Mucosa of stomach (tissue), 1 donor: ENCODE data around the gene TMEM81.

Source experiments
- H3K27me3 ChIP-seq: one replicate; pipeline ENCODE4 v1.7.0; 2013; ENCODE audit warnings: mild to moderate bottlenecking, low read length; ENCODE audit not compliant: control insufficient read depth, insufficient read depth
- H3K36me3 ChIP-seq: one replicate; pipeline ENCODE4 v1.7.0; 2013; ENCODE audit warnings: low read length; ENCODE audit not compliant: control insufficient read depth, insufficient read depth
- H3K4me1 ChIP-seq: one replicate; pipeline ENCODE4 v1.7.0; 2013; ENCODE audit warnings: mild to moderate bottlenecking, low read length; ENCODE audit not compliant: control insufficient read depth, insufficient read depth
- H3K4me3 ChIP-seq: one replicate; pipeline ENCODE4 v1.7.0; 2013; ENCODE audit warnings: low read length
- H3K9ac ChIP-seq: one replicate; pipeline ENCODE4 v1.7.0; 2013; ENCODE audit warnings: mild to moderate bottlenecking, low read length, moderate library complexity
- H3K9me3 ChIP-seq: one replicate; pipeline ENCODE4 v1.7.0; 2013; ENCODE audit warnings: mild to moderate bottlenecking, low read length, moderate library complexity; ENCODE audit not compliant: control insufficient read depth
- donor health status: Pancreatic carcinoma.

Gene TMEM81

DNA sequence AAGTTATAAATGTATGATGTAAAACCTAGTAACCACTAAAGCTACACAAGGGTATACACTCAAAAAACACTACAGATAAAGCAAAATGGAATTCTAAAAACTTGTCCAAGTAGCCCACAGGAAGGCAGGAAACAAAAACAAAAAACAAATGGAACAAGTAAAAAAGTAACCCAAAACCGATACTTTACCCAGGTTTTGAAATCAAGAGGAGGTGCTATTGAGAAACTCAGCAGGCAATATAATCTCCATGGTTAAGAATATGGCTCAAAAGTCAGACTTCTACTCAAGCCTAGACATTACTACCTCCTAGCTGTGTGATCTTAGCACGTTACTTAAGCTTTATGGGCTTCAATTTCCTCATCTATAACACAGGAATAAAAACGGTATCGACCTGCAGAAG, 24.2 kb upstream of the TMEM81 start:
- Histone ChIP-seq H3K9me3 (no peaks in the 10 kb centered on the region), H3K4me3 (no peak overlapping the region), H3K9ac (no peak overlapping the region), H3K4me1 (no peaks in the 10 kb centered on the region), H3K36me3 (no peaks in the 10 kb centered on the region), H3K27me3 (no peaks in the 10 kb centered on the region)

DNA sequence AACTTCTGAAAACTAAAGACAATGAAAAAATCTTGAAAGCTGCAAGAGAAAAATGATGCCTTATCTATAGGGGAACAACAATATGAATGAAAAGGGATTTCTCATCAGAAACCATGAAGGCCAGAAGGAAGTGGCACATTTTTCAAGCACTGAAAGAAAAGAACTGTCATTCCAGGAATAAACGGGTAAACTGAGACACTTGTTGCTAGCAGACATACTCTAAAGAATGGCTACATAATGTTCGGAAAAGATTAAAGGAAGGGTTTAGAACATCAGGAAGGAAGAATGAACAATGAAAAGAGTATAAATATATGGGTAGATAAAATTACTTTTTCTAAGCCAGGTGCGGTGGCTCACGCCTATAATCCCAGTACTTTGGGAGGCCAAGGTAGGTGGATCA, 23.1 kb upstream of the TMEM81 start:
- Histone ChIP-seq H3K36me3 (no peaks in the 10 kb centered on the region), H3K27me3 (no peaks in the 10 kb centered on the region), H3K9me3 (no peaks in the 10 kb centered on the region), H3K9ac (no peak overlapping the region), H3K4me3 (no peak overlapping the region), H3K4me1 (no peaks in the 10 kb centered on the region)

DNA sequence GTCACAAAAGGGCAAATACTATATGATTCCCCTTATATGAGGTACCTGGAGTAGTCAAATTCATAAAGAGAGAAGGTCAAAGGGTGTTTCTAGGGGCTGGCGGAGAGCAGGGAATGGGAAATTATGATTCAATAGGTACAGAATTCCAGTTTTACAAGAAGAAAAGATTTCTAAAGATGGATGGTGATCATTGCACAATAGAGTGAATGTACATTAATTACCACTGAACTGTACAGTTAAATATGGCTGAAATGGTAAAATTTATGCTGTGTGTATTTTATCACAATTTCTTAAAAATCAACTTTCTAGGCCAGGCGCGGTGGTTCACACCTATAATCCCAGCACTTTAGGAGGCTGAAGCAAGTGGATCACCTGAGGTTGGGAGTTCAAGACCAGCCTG, 18.1 kb upstream of the TMEM81 start:
- H3K9ac ChIP-seq: no peak overlapping the region
- no peaks in the 10 kb centered on the region for H3K9me3 ChIP-seq
- no peaks in the 10 kb centered on the region for H3K4me1 ChIP-seq
- no peak overlapping the region for H3K4me3 ChIP-seq
- no peaks in the 10 kb centered on the region for H3K27me3 ChIP-seq
- H3K36me3 ChIP-seq: peaks cover 9% of the 10 kb centered on the region

DNA sequence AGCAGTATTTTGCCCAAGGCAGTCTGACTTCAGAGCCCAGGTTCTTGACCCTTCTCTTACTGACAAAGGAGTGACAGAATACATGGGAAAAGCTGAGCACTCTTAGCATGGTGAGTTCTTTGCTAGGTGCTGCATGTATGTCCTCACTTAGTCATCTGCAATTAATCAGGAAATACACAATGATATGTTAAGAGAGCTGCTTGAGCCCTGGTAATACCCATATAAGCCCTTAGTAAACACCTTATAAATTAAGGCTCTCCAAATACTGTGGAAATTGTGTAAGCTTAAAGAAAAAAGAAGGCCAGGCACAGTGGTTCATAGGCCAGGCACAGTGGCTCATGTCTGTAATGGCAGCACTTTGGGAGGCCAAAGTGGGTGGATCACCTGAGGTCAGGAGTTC, 14.0 kb upstream of the TMEM81 start:
- H3K4me1 ChIP-seq: no peaks in the 10 kb centered on the region
- no peaks in the 10 kb centered on the region for H3K27me3 ChIP-seq

DNA sequence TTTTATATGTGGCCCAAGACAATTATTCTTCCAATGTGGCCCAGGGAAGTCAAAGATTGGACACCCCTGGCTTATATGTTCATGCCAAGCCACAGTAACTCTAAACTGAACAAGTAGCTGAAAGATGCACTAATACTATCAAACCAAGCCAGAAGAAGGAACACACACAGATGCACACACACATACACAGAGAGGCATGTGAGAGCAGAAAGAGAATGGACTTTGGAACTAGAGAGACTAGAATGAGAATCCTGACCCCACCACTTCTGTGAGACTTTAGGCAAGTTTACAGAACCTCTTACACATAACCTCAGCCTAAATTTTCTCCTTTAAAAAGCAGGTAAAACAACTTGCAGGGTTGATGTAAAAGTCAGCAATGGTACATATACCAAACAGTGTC, 11.2 kb upstream of the TMEM81 start:
- H3K36me3 ChIP-seq: peaks cover 12% of the 10 kb centered on the region
- no peak overlapping the region for H3K4me3 ChIP-seq
- no peaks in the 10 kb centered on the region for H3K27me3 ChIP-seq
- H3K9me3 ChIP-seq: no peaks in the 10 kb centered on the region
- H3K4me1 ChIP-seq: no peaks in the 10 kb centered on the region
- no peak overlapping the region for H3K9ac ChIP-seq

More for the DNA sequence above, 14.0 kb upstream of the TMEM81 start:
- Histone ChIP-seq H3K9ac (no peak overlapping the region), H3K4me3 (no peak overlapping the region), H3K9me3 (no peaks in the 10 kb centered on the region), H3K36me3 (peaks cover 12% of the 10 kb centered on the region)

DNA sequence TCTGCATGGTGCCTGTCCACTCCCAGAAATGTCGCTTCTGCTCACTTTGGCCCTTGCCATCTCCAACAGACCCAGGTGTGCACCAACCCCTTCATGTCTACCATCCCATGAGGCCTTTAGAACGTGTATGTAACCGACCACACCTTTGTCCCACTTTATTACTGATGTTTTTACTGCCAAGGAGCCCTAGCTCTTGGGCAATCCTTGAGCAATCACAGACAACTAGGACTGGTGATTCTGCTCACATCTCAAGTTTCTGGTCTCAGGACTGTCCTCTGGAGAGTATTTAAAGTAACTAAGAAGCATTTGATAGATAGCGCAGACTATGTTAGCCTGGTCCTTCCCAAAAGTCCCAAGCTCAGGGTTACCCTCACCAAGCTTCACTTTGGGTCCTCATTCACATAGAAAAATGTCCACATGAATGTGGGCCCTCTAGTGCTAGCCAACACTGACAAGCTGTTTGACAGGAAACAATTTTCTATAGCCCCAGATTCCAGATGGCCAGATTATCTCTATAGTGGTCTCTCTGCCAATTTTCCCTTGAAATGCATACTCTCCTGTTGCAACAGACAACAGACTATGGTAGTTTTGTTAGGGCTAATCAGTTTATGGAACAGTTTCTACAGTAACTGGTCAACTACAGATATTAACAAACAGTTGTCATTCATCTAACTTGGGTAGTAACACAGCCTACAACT, 6.9 kb upstream of the TMEM81 start:
- Histone ChIP-seq H3K4me3 (no peak overlapping the region), H3K27me3 (no peaks in the 10 kb centered on the region)

DNA sequence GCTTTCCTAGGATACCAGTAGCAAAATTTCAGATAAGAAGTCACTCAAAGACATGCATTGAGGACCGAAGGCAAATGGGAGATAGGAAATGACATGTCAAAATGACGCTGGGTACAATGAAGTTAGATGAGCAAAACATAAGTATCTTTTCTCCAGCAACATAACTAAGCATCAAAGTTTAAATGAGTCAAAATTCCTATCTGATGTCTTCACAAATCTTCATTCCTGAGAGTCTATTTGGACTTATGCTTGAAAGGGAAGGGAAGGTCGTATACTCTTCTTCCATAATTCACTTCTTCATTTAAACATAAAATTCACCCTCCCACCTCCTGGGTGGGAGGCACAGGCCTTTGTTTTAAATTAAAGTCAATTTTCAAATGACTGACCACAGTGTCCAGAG, 4.1 kb upstream of the TMEM81 start:
- Histone ChIP-seq H3K36me3 (no peaks in the 10 kb centered on the region), H3K27me3 (no peaks in the 10 kb centered on the region), H3K9ac (no peak overlapping the region), H3K4me1 (no peaks in the 10 kb centered on the region), H3K4me3 (no peak overlapping the region), H3K9me3 (no peaks in the 10 kb centered on the region)

More for the DNA sequence above, 6.9 kb upstream of the TMEM81 start:
- Histone ChIP-seq H3K9me3 (no peaks in the 10 kb centered on the region), H3K4me1 (no peaks in the 10 kb centered on the region), H3K9ac (no peak overlapping the region), H3K36me3 (no peaks in the 10 kb centered on the region)

DNA sequence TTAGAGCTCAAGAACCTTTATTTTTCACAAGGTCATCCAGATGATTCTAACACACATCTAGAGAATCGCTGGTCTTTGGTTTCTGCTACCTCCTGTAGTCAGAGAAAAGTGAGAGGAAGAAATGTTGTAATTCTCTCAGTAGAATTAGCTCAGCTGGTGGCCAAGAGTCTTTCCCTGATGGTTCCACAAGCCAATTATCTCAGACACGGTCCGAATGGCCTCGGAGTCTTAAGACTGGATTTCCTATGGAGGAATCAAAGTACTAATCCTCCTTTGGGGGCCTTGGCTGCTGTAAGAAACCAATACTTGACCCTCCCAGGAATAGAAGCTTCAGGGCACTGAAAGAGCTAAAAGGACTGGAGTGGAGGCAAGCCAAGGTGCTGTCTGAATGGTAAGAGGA, 1.8 kb downstream of the TMEM81 start:
- Histone ChIP-seq H3K9me3 (no peaks in the 10 kb centered on the region), H3K36me3 (no peaks in the 10 kb centered on the region), H3K9ac (no peak overlapping the region), H3K27me3 (no peaks in the 10 kb centered on the region), H3K4me1 (no peaks in the 10 kb centered on the region), H3K4me3 (no peak overlapping the region)

DNA sequence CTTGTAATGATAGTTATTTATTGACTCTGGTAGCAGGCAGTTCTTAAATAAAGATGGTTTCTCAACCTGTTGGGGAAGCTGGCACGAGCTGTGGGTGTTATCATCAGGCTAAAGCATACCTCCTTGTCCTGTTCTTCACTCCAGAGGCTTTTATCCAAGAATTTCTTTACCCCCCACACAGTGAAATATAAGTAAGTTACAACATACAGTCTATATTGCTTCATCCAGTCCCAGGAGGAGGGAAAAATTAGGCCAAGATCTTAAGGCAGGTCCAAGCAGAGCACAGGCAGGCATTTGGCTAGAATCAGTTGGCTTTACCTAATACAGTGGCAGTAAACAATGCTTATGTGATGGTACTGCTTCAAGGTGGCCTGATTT, 6.3 kb downstream of the TMEM81 start:
- H3K4me3 ChIP-seq: no peak overlapping the region
- H3K9ac ChIP-seq: no peak overlapping the region
- no peaks in the 10 kb centered on the region for H3K4me1 ChIP-seq
- H3K36me3 ChIP-seq: no peaks in the 10 kb centered on the region
- H3K27me3 ChIP-seq: no peaks in the 10 kb centered on the region
- no peaks in the 10 kb centered on the region for H3K9me3 ChIP-seq

DNA sequence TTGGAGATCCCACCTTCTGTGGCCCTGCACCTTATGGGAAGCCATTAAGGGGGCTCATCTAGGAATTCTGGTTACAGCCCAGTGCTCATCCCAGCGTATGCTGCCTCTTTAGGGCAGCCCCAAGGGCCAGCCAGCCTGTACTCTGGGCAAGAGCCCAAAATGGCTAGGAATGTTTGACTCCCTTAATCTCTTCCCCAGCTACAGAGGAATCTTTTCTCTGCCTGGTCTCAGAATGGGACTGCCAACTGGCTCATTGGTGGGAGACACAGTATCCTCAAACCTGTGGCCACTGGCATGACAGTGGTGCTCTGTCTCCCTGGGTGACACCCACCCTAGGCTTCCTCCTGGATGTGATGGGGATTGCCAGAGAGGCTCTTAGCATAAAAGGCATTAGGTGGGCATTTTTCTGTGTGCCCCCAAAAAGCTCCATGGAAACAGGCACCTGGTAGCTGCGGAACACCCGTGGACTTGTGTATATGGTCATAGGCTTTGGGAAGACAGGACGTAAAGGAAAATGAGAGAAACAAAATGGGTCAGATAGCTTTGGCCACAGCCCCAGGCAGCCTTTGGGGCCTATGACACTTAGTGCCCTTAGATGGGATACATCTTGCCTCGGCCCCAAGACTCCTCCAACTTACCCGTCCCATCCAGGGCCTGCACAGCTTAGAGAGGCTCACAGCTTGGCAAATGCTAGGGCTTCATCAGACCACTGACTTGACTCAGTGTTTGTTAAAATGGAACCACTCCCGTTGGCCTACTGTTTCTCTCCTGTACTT, 6.9 kb downstream of the TMEM81 start:
- H3K9ac ChIP-seq: no peak overlapping the region
- H3K4me3 ChIP-seq: no peak overlapping the region
- no peaks in the 10 kb centered on the region for H3K27me3 ChIP-seq
- no peaks in the 10 kb centered on the region for H3K36me3 ChIP-seq
- no peaks in the 10 kb centered on the region for H3K4me1 ChIP-seq
- no peaks in the 10 kb centered on the region for H3K9me3 ChIP-seq

DNA sequence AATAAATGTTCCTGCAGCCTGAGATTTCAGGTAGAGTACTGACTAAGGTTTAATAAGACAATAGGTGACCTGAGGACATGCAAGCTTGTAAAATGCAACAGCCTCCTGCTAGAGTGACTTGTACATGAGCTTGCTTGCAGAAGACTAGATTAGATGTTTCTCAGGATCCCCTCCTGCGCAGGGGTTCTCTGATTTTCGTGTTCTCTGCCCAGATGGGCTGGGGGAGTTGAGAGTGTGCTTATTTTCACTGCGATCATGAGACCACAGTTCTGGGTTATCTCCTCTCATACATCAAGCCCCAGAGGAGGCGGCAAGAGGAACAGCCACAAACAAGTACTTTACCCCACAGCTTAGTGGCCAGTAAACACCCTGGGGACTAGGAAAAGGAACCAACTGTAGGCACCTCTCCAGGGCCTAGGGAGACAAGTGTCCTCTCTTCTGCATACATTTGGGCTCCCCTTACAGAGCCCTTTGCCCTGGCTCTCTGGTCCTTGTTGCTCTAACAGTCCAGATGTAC, 8.0 kb downstream of the TMEM81 start:
- H3K9me3 ChIP-seq: no peaks in the 10 kb centered on the region

DNA sequence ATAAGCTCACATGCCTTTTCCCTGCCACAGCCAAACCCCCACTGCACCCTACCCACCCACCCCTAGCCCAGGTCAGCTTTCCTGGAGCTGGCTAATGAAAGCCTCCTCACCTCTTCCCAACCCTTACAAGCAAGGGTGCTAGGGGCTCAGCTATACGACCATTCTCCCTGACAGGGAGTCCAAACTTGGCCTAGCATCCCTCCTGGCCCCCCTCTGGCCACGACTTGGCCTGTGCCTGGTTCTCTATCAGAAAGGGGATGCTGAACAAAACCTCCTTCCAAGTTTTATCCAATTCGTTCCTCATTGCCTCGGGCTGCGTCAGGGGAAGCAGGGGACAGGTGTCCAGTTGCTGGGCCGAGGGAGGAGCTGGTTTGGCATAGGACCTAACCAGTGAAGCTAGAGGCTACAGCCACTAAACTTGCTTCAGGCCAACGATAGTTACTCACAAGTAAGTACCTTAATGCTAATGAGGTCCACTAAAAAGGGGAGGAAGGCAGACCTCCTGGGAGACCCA, 8.6 kb downstream of the TMEM81 start:
- Histone ChIP-seq H3K9ac (no peak overlapping the region), H3K4me1 (no peaks in the 10 kb centered on the region), H3K4me3 (no peak overlapping the region), H3K36me3 (no peaks in the 10 kb centered on the region), H3K9me3 (no peaks in the 10 kb centered on the region), H3K27me3 (no peaks in the 10 kb centered on the region)

More for the DNA sequence above, 8.0 kb downstream of the TMEM81 start:
- Histone ChIP-seq H3K4me1 (no peaks in the 10 kb centered on the region), H3K9ac (no peak overlapping the region), H3K4me3 (no peak overlapping the region), H3K36me3 (no peaks in the 10 kb centered on the region), H3K27me3 (no peaks in the 10 kb centered on the region)
